Neural cell (in vitro differentiated cells): ENCODE results near the gene B3GALT4. TPM values are rescaled to one million over a fixed set of nuclear protein-coding genes. Genes with fewer than 3 reads are reported as not detected.

Experiments used
- H2AFZ ChIP-seq: fragments of 200-600, 300-800 bp; sonication (generic), shearing (Covaris generic); 2 replicates; pipeline ENCODE4 v1.6.0; 2014; ENCODE audit warnings: low read depth, mild to moderate bottlenecking, antibody characterized with exemption, low read length, moderate library complexity
- H3F3A ChIP-seq: fragments of 200-600 bp; shearing (Covaris generic); 2 replicates; pipeline ENCODE4 v1.6.1; 2016; ENCODE audit warnings: mild to moderate bottlenecking, moderate library complexity, mixed read lengths, antibody characterized with exemption, low read length; ENCODE audit not compliant: insufficient read depth, poor library complexity, severe bottlenecking
- H3K27ac ChIP-seq: fragments of 200-600, 300-800 bp; sonication (generic), shearing (Covaris generic); 2 replicates; pipeline ENCODE4 v1.5.1; 2014; ENCODE audit warnings: mild to moderate bottlenecking, low read length, moderate library complexity
- H3K27me3 ChIP-seq: fragments of 300-800, 200-600 bp; sonication (generic), shearing (Covaris generic); 2 replicates; pipeline ENCODE4 v1.6.0; 2014; ENCODE audit warnings: mild to moderate bottlenecking, low read depth, low read length, moderate library complexity; ENCODE audit not compliant: insufficient read depth
- H3K36me3 ChIP-seq: fragments of 300-800, 200-600 bp; sonication (generic), shearing (Covaris generic); 2 replicates; pipeline ENCODE4 v1.5.1; 2014; ENCODE audit warnings: mild to moderate bottlenecking, antibody characterized with exemption, low read length, moderate library complexity; ENCODE audit not compliant: insufficient read depth
- H3K4me2 ChIP-seq: fragments of 300-800, 200-600 bp; sonication (generic), shearing (Covaris generic); 2 replicates; pipeline ENCODE4 v1.6.0; 2014; ENCODE audit warnings: mild to moderate bottlenecking, low read length
- H3K4me3 ChIP-seq: fragments of 300-800, 200-600 bp; sonication (generic), shearing (Covaris generic); 2 replicates; pipeline ENCODE4 v1.5.1; 2014; ENCODE audit warnings: mild to moderate bottlenecking, low read length, moderate library complexity
- H3K79me2 ChIP-seq: fragments of 200-600 bp; shearing (Covaris generic); replicated peaks from 2 replicates; pipeline ENCODE4 v1.6.0; 2014; ENCODE audit warnings: mild to moderate bottlenecking, low read length, moderate library complexity; ENCODE audit not compliant: insufficient read depth
- H3K9ac ChIP-seq: fragments of 300-800, 200-600 bp; sonication (generic), shearing (Covaris generic); 2 replicates; pipeline ENCODE4 v1.6.1; 2016; ENCODE audit warnings: mild to moderate bottlenecking, low read length, mixed read lengths
- H3K9me2 ChIP-seq: fragments of 200-600 bp; shearing (Covaris generic); 2 replicates; pipeline ENCODE4 v1.6.1; 2016; ENCODE audit warnings: mild to moderate bottlenecking, low read length, mixed read lengths; ENCODE audit not compliant: insufficient read depth
- H3K9me3 ChIP-seq: fragments of 200-600, 300-800 bp; sonication (generic), shearing (Covaris generic); 2 replicates; pipeline ENCODE4 v1.6.1; 2016; ENCODE audit warnings: mild to moderate bottlenecking, mixed run types, low read length, moderate library complexity, mixed read lengths
- H4K20me1 ChIP-seq: fragments of 200-600 bp; shearing (Covaris generic); 2 replicates; pipeline ENCODE4 v1.6.1; 2016; ENCODE audit warnings: mild to moderate bottlenecking, mixed run types; ENCODE audit not compliant: insufficient read depth
- EP300 ChIP-seq: fragments of 450-650 bp; conservative IDR thresholded peaks from 2 replicates; pipeline ENCODE4 v1.6.1; 2014; ENCODE audit warnings: antibody characterized with exemption, mild to moderate bottlenecking, moderate library complexity; ENCODE audit not compliant: poor library complexity, severe bottlenecking
- EZH2 ChIP-seq: fragments of 200-600, 300-800 bp; shearing (Covaris generic), sonication (generic); IDR thresholded peaks from 2 replicates; pipeline ENCODE4 v1.6.1; 2014; ENCODE audit warnings: antibody characterized with exemption, low read length, borderline replicate concordance, mild to moderate bottlenecking; ENCODE audit not compliant: insufficient read depth, poor library complexity, severe bottlenecking
- MXI1 ChIP-seq: fragments of 450-650 bp; conservative IDR thresholded peaks from 2 replicates; pipeline ENCODE4 v1.6.1; 2014; ENCODE audit warnings: antibody characterized with exemption, mild to moderate bottlenecking; ENCODE audit not compliant: poor library complexity, severe bottlenecking
- POLR2AphosphoS5 ChIP-seq: IDR thresholded peaks from 2 replicates; pipeline ENCODE4 v1.6.1; 2012
- RAD21 ChIP-seq: fragments of 450-650 bp; conservative IDR thresholded peaks from 2 replicates; pipeline ENCODE4 v1.6.1; 2014; ENCODE audit warnings: antibody characterized with exemption, mild to moderate bottlenecking, moderate library complexity
- SMC3 ChIP-seq: fragments of 450-650 bp; conservative IDR thresholded peaks from 2 replicates; pipeline ENCODE4 v1.6.1; 2014; ENCODE audit warnings: antibody characterized with exemption, mild to moderate bottlenecking, moderate library complexity; ENCODE audit not compliant: poor library complexity
- TAF1 ChIP-seq: IDR thresholded peaks from 2 replicates; pipeline ENCODE4 v1.6.1; 2012; ENCODE audit warnings: low read depth
- polyA plus RNA-seq: library from polyadenylated mRNA; depleted of rRNA; stranded (reverse); fragments of >200 nt; gene quantifications from 2 replicates; pipeline ENCODE4 v1.2.3, GENCODE V29; 2014
- TF ChIP-seq, protein P1 (sequence below): fragments of 450-650 bp; IDR thresholded peaks from 2 replicates; pipeline ENCODE4 v1.5.1; 2014; ENCODE audit warnings: antibody characterized with exemption, mild to moderate bottlenecking, moderate library complexity; ENCODE audit not compliant: poor library complexity, severe bottlenecking
- TF ChIP-seq, protein P2 (sequence below): IDR thresholded peaks from 2 replicates; pipeline ENCODE4 v1.6.1; 2012; ENCODE audit warnings: borderline replicate concordance

B3GALT4 gene
- polyA plus RNA-seq, 1 donor from 2014 or later = 2.5 TPM

DNA sequence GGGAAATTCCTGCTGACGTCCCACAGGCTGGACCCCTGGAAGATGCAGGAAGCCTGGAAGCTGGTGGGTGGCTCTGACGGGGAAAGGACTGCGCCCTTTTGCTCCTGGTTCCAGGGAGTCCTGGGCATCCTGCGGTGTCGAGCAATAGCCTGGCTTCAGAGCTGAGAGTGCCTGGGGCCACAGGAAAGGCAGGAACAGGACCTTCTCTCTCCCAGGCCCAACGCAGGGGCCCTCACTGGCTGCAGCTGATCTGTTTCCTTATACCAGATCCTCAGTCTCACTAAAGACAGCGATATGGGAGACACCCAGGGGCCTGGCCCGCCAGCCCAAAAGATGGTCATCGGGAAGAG, 1.4 kb downstream of the B3GALT4 start:
- no peak overlapping the region for H3K4me2 ChIP-seq
- H3K9ac ChIP-seq = no peak overlapping the region
- no peaks in the 10 kb centered on the region for H3K9me3 ChIP-seq
- no peaks in the 10 kb centered on the region for H3F3A ChIP-seq
- no peaks in the 10 kb centered on the region for H3K27me3 ChIP-seq
- H4K20me1 ChIP-seq = no peaks in the 10 kb centered on the region
- H3K9me2 ChIP-seq = no peaks in the 10 kb centered on the region
- peaks cover 5% of the 10 kb centered on the region for H3K79me2 ChIP-seq
- H3K4me3 ChIP-seq = no peak overlapping the region
- no peaks in the 10 kb centered on the region for H3K36me3 ChIP-seq
- TF ChIP-seq EZH2 = no peak
- TF ChIP-seq, protein P1, sequence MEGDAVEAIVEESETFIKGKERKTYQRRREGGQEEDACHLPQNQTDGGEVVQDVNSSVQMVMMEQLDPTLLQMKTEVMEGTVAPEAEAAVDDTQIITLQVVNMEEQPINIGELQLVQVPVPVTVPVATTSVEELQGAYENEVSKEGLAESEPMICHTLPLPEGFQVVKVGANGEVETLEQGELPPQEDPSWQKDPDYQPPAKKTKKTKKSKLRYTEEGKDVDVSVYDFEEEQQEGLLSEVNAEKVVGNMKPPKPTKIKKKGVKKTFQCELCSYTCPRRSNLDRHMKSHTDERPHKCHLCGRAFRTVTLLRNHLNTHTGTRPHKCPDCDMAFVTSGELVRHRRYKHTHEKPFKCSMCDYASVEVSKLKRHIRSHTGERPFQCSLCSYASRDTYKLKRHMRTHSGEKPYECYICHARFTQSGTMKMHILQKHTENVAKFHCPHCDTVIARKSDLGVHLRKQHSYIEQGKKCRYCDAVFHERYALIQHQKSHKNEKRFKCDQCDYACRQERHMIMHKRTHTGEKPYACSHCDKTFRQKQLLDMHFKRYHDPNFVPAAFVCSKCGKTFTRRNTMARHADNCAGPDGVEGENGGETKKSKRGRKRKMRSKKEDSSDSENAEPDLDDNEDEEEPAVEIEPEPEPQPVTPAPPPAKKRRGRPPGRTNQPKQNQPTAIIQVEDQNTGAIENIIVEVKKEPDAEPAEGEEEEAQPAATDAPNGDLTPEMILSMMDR = no peak
- TF ChIP-seq SMC3 = no peak
- no peak overlapping the region for H2AFZ ChIP-seq
- H3K27ac ChIP-seq = no peak overlapping the region

DNA sequence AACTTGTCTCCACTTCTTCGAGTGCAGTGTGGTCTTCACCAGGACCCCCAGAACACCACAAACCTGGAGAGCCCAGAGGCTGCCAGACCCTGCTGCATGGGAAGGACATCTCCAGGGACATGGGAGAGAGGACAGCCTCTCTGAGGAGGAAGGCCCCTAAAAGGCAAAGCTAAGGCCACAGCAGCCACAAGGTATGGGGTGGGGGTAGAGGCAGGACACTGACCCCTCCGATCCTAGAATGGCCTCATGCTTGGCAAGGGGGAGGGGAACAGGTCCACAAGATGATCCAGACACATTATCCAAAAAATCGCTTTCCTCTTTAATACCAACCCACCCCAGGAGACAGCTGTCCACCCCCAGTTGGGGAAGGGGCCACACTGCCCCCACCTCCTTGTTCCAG, 1.9 kb downstream of the B3GALT4 start:
- no peak overlapping the region for H2AFZ ChIP-seq
- no peaks in the 10 kb centered on the region for H4K20me1 ChIP-seq
- H3K9me2 ChIP-seq = no peaks in the 10 kb centered on the region
- no peaks in the 10 kb centered on the region for H3F3A ChIP-seq
- H3K27me3 ChIP-seq = no peaks in the 10 kb centered on the region
- H3K79me2 ChIP-seq = peaks cover under 1% of the 10 kb centered on the region
- no peak overlapping the region for H3K9ac ChIP-seq
- no peaks in the 10 kb centered on the region for H3K9me3 ChIP-seq
- no peak overlapping the region for H3K4me3 ChIP-seq
- no peaks in the 10 kb centered on the region for H3K36me3 ChIP-seq
- no peak overlapping the region for H3K4me2 ChIP-seq
- H3K27ac ChIP-seq = no peak overlapping the region
- no peak for TF ChIP-seq POLR2AphosphoS5
- no peak for TF ChIP-seq RAD21
- TF ChIP-seq, protein P1 = no peak
- no peak for TF ChIP-seq SMC3
- TF ChIP-seq TAF1 = no peak

DNA sequence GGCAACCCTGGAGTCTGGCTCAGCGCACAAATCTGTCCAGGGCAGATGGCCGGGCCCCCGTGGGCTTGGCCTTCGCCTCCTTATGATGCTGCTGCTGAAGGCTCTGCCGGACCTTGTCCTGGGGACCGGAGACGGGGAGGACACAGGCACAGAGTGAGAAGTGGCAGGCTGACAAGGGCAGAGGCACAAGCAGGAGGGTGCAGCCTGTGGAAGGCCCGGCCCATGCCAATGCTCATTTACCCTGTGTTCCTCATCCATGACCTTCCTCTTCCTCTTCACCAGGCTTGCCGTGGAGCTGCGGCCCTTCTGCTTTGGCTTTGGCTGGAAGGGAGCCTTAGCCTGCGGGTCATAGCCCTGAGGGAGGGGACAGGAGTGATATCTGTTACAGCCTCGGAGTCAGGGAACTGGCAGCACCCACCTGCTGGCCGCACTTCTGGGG, 2.4 kb downstream of the B3GALT4 start:
- no peak overlapping the region for H3K4me2 ChIP-seq
- H3K9me3 ChIP-seq = no peaks in the 10 kb centered on the region
- H3K79me2 ChIP-seq = no peaks in the 10 kb centered on the region
- TF ChIP-seq POLR2AphosphoS5 (no peak), EP300 (no peak), SMC3 (no peak), TAF1 (no peak), MXI1 (no peak), RAD21 (no peak), EZH2 (no peak)
- TF ChIP-seq, protein P2, sequence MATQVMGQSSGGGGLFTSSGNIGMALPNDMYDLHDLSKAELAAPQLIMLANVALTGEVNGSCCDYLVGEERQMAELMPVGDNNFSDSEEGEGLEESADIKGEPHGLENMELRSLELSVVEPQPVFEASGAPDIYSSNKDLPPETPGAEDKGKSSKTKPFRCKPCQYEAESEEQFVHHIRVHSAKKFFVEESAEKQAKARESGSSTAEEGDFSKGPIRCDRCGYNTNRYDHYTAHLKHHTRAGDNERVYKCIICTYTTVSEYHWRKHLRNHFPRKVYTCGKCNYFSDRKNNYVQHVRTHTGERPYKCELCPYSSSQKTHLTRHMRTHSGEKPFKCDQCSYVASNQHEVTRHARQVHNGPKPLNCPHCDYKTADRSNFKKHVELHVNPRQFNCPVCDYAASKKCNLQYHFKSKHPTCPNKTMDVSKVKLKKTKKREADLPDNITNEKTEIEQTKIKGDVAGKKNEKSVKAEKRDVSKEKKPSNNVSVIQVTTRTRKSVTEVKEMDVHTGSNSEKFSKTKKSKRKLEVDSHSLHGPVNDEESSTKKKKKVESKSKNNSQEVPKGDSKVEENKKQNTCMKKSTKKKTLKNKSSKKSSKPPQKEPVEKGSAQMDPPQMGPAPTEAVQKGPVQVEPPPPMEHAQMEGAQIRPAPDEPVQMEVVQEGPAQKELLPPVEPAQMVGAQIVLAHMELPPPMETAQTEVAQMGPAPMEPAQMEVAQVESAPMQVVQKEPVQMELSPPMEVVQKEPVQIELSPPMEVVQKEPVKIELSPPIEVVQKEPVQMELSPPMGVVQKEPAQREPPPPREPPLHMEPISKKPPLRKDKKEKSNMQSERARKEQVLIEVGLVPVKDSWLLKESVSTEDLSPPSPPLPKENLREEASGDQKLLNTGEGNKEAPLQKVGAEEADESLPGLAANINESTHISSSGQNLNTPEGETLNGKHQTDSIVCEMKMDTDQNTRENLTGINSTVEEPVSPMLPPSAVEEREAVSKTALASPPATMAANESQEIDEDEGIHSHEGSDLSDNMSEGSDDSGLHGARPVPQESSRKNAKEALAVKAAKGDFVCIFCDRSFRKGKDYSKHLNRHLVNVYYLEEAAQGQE = no peak
- TF ChIP-seq, protein P1 = no peak
- H3K9me2 ChIP-seq = no peaks in the 10 kb centered on the region
- H2AFZ ChIP-seq = no peak overlapping the region
- no peak overlapping the region for H3K27ac ChIP-seq
- H3K27me3 ChIP-seq = no peaks in the 10 kb centered on the region
- H3K4me3 ChIP-seq = no peak overlapping the region
- H4K20me1 ChIP-seq = no peaks in the 10 kb centered on the region
- H3F3A ChIP-seq = no peaks in the 10 kb centered on the region
- H3K9ac ChIP-seq = no peak overlapping the region
- H3K36me3 ChIP-seq = no peaks in the 10 kb centered on the region
